ENCODE results near the gene UNC50.

GRCh38 chr2:98580656-98581284 is 27.6 kb upstream of the UNC50 start:
- TF ChIP-seq CTCF (IDR thresholded peaks at IDR 0.05; ENCODE audit: insufficient read depth, low read length): no peak
- no peak for TF ChIP-seq REST (IDR thresholded peaks at IDR 0.05; ENCODE audit: insufficient replicate concordance, low read depth)
- TF ChIP-seq POLR2AphosphoS5 (IDR thresholded peaks at IDR 0.05; ENCODE audit: low read depth): no peak
- TF ChIP-seq GABPA (IDR thresholded peaks at IDR 0.05; ENCODE audit: low read depth): no peak
